ENCODE data around the gene S100A1. TPM values are rescaled to one million over a fixed set of nuclear protein-coding genes. Genes with fewer than 3 reads are reported as not detected.

The S100A1 gene
- total and polyA plus RNA-seq, 2 of the 13 experiments (the other 11 are each of a cell fraction or from before 2014, with no cell fraction given), result 120 to 251 TPM

DNA sequence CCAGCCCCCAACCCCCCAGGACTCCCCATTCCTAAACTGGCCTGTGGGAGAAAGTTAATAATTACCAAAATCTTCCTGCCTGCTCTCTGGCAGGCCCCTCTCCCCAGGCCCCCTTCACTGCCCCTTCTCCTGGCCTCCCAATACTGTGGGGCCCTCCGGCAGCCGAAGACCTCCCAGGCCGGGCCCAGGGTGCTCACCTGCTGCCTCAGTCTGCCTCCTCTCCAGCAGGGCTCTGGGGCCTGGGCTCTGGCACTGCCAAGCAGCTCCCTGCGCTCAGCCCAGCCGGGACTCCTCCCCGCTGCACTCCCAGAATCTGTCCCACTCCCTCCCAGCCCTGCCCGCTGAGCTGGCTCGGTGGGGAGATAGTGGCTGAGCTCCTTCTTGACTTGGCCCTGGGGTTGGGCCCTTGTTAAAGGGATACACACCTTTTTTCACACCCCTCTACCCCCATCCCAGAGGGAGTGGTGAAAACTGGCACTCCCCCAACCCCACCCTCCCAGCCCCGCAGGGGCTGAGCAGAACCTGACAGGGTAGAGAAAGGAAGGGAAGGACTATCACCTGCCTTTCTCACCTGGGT, 15.4 kb upstream of the S100A1 start, which contains the start of gene S100A16 (continued):
- TF ChIP-seq, protein P1, sequence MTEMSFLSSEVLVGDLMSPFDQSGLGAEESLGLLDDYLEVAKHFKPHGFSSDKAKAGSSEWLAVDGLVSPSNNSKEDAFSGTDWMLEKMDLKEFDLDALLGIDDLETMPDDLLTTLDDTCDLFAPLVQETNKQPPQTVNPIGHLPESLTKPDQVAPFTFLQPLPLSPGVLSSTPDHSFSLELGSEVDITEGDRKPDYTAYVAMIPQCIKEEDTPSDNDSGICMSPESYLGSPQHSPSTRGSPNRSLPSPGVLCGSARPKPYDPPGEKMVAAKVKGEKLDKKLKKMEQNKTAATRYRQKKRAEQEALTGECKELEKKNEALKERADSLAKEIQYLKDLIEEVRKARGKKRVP (CRISPR knock-in tag; IDR thresholded peaks at IDR 0.05), result no peak
- no peak for TF ChIP-seq E2F2 (CRISPR knock-in tag; IDR thresholded peaks at IDR 0.05; ENCODE audit: borderline replicate concordance)
- TF ChIP-seq ZHX1 (CRISPR knock-in tag; IDR thresholded peaks at IDR 0.05; ENCODE audit: low read depth), result no peak
- no peak for TF ChIP-seq ZBTB21 (CRISPR knock-in tag; IDR thresholded peaks at IDR 0.05)
- TF ChIP-seq CCDC6 (CRISPR knock-in tag; IDR thresholded peaks at IDR 0.05), result no peak
- no peak for TF ChIP-seq NR3C1 (CRISPR knock-in tag; IDR thresholded peaks at IDR 0.05)
- TF ChIP-seq ZBTB4 (CRISPR knock-in tag; IDR thresholded peaks at IDR 0.05; ENCODE audit: borderline replicate concordance), result no peak
- TF ChIP-seq HMG20A (CRISPR knock-in tag; IDR thresholded peaks at IDR 0.05; ENCODE audit: borderline replicate concordance), result no peak
- no peak for TF ChIP-seq SNAPC4 (CRISPR knock-in tag; IDR thresholded peaks at IDR 0.05)
- no peak for TF ChIP-seq NR2F6 (IDR thresholded peaks at IDR 0.05)
- no peak for TF ChIP-seq NR2F6 (CRISPR knock-in tag; IDR thresholded peaks at IDR 0.05)
- no peak for TF ChIP-seq LRRFIP1 (CRISPR knock-in tag; conservative IDR thresholded peaks at IDR 0.05)
- TF ChIP-seq KLF15 (CRISPR knock-in tag; IDR thresholded peaks at IDR 0.05; ENCODE audit: borderline replicate concordance), result no peak
